ENCODE results near the gene SEMA5A. TPM values are rescaled to one million over a fixed set of nuclear protein-coding genes. Genes with fewer than 3 reads are reported as not detected.

The SEMA5A gene
- total RNA-seq, 1 donor = 42.3 TPM

DNA sequence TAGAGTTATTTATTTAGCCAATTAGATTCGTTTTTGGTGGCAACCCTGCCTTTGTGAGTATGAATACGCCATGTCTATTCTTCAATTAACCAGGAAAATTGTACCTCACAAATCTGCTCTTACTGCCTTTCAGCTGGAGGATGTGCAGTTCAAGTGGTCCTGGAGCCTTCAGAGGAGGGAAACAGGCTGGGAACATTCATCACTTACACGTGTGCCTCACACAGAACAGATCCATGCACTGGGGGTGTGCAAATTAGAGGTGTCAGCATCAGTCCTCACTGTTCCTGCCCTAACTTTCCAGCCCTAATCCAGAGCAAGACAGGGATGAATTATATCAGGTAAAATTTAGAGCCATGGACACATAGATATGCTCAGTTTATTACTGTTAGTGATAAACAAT lies 65.4 kb downstream of the SEMA5A start:
- Histone ChIP-seq H3K36me3 (ENCODE audit: insufficient read depth, low read length) (no peaks in the 10 kb centered on the region), H3K27ac (ENCODE audit: low read depth, low read length) (no peak overlapping the region), H3K27me3 (ENCODE audit: insufficient read depth, low read length) (no peaks in the 10 kb centered on the region), H3K79me2 (ENCODE audit: insufficient read depth, low read length) (peaks cover 41% of the 10 kb centered on the region), H3K4me3 (ENCODE audit: insufficient read depth, low read length) (no peak overlapping the region), H4K20me1 (ENCODE audit: insufficient read depth, low read length) (peaks cover 2% of the 10 kb centered on the region), H3K4me1 (ENCODE audit: insufficient read depth, low read length) (peaks cover 20% of the 10 kb centered on the region), H2AFZ (ENCODE audit: low read length) (no peak overlapping the region), H3K9me3 (ENCODE audit: low read depth, low read length) (peaks cover 9% of the 10 kb centered on the region), H3K4me2 (ENCODE audit: insufficient read depth, low read length) (no peak overlapping the region)
- DNase-seq (ENCODE audit: insufficient read length, low spot score, missing footprints) = no peak
- TF ChIP-seq, protein P1, sequence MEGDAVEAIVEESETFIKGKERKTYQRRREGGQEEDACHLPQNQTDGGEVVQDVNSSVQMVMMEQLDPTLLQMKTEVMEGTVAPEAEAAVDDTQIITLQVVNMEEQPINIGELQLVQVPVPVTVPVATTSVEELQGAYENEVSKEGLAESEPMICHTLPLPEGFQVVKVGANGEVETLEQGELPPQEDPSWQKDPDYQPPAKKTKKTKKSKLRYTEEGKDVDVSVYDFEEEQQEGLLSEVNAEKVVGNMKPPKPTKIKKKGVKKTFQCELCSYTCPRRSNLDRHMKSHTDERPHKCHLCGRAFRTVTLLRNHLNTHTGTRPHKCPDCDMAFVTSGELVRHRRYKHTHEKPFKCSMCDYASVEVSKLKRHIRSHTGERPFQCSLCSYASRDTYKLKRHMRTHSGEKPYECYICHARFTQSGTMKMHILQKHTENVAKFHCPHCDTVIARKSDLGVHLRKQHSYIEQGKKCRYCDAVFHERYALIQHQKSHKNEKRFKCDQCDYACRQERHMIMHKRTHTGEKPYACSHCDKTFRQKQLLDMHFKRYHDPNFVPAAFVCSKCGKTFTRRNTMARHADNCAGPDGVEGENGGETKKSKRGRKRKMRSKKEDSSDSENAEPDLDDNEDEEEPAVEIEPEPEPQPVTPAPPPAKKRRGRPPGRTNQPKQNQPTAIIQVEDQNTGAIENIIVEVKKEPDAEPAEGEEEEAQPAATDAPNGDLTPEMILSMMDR (IDR thresholded peaks at IDR 0.05; ENCODE audit: extremely low read depth, low read depth, low read length) = no peak

DNA sequence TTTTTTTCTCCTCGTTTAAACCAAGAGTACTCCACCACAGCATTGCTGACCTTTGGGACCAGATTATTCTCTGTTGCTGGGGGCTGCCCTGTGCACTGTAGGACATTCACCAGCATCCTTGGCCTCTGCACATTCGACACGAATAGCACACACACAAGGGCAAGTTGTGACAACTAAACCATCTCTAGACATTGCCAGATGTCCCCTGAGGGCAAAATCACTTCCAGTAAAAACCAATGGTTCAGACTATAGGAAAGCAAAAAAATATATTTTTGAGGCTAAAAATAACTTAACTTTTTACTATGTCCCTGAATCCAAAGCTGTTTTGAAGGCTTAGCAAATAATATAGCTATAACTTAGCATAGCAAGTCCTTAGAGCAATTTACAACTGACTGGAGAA lies 65.9 kb downstream of the SEMA5A start:
- Histone ChIP-seq H4K20me1 (ENCODE audit: insufficient read depth, low read length) (peaks cover 2% of the 10 kb centered on the region), H3K4me3 (ENCODE audit: insufficient read depth, low read length) (no peak overlapping the region), H3K27me3 (ENCODE audit: insufficient read depth, low read length) (no peaks in the 10 kb centered on the region), H3K79me2 (ENCODE audit: insufficient read depth, low read length) (peaks cover 37% of the 10 kb centered on the region), H3K4me2 (ENCODE audit: insufficient read depth, low read length) (no peak overlapping the region), H3K36me3 (ENCODE audit: insufficient read depth, low read length) (no peaks in the 10 kb centered on the region), H3K4me1 (ENCODE audit: insufficient read depth, low read length) (peaks cover 20% of the 10 kb centered on the region), H3K9me3 (ENCODE audit: low read depth, low read length) (peaks cover 9% of the 10 kb centered on the region), H3K27ac (ENCODE audit: low read depth, low read length) (no peak overlapping the region), H2AFZ (ENCODE audit: low read length) (no peak overlapping the region)
- TF ChIP-seq, protein P1 (IDR thresholded peaks at IDR 0.05; ENCODE audit: extremely low read depth, low read depth, low read length) = no peak
- DNase-seq (ENCODE audit: insufficient read length, low spot score, missing footprints) = no peak

DNA sequence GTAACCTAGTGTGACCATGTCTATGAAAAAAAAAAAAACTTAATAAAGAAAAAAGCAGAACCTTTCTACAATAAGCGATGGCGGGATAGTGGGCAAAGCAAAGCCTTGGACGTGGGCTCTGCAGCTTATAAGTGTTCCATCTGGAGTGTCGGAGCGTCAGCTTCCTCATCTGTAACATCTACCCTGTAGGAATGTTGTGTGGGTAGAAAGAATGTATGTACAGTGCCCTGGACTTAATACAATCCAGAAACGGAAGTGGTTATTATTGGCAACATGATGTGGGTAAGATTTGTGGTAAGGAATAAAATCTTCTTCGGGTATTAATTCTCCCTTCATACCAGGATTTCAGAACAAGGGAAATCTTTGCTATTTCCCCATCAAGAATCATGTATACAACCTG lies 66.5 kb downstream of the SEMA5A start:
- no peaks in the 10 kb centered on the region for H3K36me3 ChIP-seq (ENCODE audit: insufficient read depth, low read length)
- H2AFZ ChIP-seq (ENCODE audit: low read length) = no peak overlapping the region
- peak overlapping the region; percentile 5 for H3K27ac ChIP-seq (ENCODE audit: low read depth, low read length)
- peak; percentile 74 for DNase-seq (ENCODE audit: insufficient read length, low spot score, missing footprints)
- peaks cover 9% of the 10 kb centered on the region for H3K9me3 ChIP-seq (ENCODE audit: low read depth, low read length)
- TF ChIP-seq, protein P1 (IDR thresholded peaks at IDR 0.05; ENCODE audit: extremely low read depth, low read depth, low read length) = no peak
- peaks cover 35% of the 10 kb centered on the region for H3K79me2 ChIP-seq (ENCODE audit: insufficient read depth, low read length)
- H3K27me3 ChIP-seq (ENCODE audit: insufficient read depth, low read length) = no peaks in the 10 kb centered on the region
- H3K4me3 ChIP-seq (ENCODE audit: insufficient read depth, low read length) = no peak overlapping the region
- peaks cover 2% of the 10 kb centered on the region for H4K20me1 ChIP-seq (ENCODE audit: insufficient read depth, low read length)
- H3K4me1 ChIP-seq (ENCODE audit: insufficient read depth, low read length) = peaks cover 20% of the 10 kb centered on the region
- H3K4me2 ChIP-seq (ENCODE audit: insufficient read depth, low read length) = no peak overlapping the region

DNA sequence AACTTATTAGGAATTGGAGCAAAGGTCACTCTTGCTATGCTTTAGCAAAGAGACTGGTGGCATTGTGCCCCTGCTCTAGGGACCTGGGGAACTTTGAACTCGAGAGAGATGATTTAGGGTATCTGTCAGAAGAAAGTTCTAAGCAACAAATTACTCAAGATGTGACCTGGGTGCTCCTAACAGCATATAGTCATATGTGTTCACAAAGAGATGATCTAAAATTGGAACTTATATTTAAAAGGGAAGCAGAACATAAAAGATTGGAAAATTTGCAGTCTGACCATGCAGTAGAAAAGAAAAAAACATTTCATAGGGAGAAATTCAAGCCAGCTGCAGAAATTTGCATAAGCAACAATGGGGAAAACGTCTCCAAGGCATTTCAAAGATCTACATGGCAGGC lies 68.3 kb downstream of the SEMA5A start:
- no peak overlapping the region for H3K4me2 ChIP-seq (ENCODE audit: insufficient read depth, low read length)
- no peak overlapping the region for H3K27ac ChIP-seq (ENCODE audit: low read depth, low read length)
- H3K4me3 ChIP-seq (ENCODE audit: insufficient read depth, low read length) = no peak overlapping the region
- TF ChIP-seq, protein P1 (IDR thresholded peaks at IDR 0.05; ENCODE audit: extremely low read depth, low read depth, low read length) = no peak
- no peaks in the 10 kb centered on the region for H3K27me3 ChIP-seq (ENCODE audit: insufficient read depth, low read length)
- no peak overlapping the region for H2AFZ ChIP-seq (ENCODE audit: low read length)
- DNase-seq (ENCODE audit: insufficient read length, low spot score, missing footprints) = no peak
- H4K20me1 ChIP-seq (ENCODE audit: insufficient read depth, low read length) = peaks cover 2% of the 10 kb centered on the region
- peaks cover 13% of the 10 kb centered on the region for H3K4me1 ChIP-seq (ENCODE audit: insufficient read depth, low read length)
- no peaks in the 10 kb centered on the region for H3K36me3 ChIP-seq (ENCODE audit: insufficient read depth, low read length)
- H3K79me2 ChIP-seq (ENCODE audit: insufficient read depth, low read length) = peaks cover 27% of the 10 kb centered on the region
- peaks cover 9% of the 10 kb centered on the region for H3K9me3 ChIP-seq (ENCODE audit: low read depth, low read length)

Data from osteoblast (primary cell).